ENCODE measurements around the gene ERN1.
A peak's percentile ranks its signal among the peaks of the same experiment; 100 is the strongest.
"Not testable (repeated sequence)": the region's sequence is repeated elsewhere in the genome, so short reads cannot be mapped to it uniquely, and the experiment has no call there.

The ERN1 gene

DNA sequence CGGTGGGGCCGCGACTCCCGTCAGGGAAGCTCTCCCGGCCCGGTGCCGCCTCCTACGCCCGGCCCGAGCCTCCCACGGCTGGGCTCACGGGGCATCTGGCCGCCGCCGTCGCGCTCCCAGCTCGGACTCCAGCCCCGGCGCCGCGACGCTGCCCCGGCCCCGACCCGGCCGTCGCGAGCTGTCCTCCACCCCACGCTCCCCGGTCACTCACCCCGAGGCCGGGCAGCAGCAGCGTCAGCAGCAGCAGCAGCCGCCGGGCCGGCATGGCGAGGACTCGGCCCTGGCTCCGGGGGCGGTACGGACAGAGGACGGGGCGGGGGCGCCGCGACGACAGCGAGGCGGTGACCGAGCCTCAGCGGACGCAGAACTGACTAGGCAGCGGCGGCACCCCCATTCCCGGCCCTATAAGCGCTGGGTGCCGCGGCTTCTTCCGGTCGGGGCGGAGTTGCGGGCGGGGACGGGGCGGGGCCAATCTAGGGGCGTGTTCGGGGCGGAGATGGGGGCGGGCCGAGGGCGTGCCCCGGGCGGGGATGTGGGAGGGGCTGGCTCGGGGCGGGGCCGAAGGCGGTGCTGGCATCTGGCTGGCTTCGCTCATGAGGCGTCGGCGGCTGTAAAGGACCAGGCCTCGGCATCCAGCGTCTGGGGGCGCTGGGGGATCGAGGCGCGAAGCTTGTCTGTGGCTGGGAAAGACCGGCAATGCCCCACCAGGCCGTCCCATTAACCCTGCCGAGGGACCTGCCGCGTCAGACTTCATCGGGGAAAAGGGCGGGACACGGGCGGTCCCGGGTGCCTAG, at the start of gene ERN1:
Gene ERN1 (minus strand): TSS at position 380 of the 794 bp plus-strand sequence. CDS start 115 bp downstream, at position 265.
- DNase-seq = peak; percentile 85

DNA sequence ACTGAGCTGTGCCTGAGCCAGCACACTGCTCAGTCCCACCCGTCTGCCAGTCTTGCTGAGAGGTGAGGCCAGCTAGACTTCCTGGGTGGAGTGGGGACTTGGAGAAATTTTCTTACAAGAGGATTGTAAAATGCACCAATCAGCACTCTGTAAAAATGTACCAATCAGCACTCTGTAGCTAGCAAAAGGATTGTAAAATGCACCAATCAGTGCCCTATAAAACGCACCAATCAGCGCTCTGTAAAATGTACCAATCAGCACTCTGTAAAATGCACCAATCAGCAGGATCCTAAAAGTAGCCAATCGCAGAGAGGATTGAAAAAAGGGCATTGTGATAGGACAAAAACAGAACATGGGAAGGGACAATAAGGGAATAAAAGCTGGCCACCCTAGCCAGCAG, 49.1 kb upstream of the ERN1 start:
- not testable (repeated sequence) for DNase-seq

GRCh38 chr17:64178011-64178825, 48.3 kb upstream of the ERN1 start:
- DNase-seq = no peak

- no peak for DNase-seq
These were observed 47.5 kb upstream of the ERN1 start for GRCh38 chr17:64177311-64178010.

- DNase-seq = no peak
These were observed 46.6 kb upstream of the ERN1 start for GRCh38 chr17:64176556-64176955.

- DNase-seq = no peak
These were observed 44.9 kb upstream of the ERN1 start for GRCh38 chr17:64174686-64175456.

DNA sequence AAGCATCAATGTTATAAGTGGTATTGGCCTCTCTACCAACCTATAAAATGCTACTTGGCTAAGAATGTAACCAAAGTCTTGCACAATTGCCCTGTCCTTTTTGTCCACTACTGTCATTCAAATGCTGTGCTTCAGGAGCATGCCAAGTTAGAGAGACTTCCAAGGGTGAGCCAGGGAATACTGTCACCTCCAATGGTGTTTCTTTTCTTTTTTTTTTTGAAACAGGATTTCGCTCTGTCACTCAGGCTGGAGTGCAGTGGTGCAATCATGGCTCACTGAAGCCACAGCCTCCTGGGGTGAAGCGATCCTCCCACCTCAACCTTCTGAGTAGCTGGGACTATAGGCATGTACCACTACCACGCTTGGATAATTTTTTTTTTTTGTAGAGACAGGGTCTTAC, 43.7 kb upstream of the ERN1 start:
- no peak for DNase-seq

DNA sequence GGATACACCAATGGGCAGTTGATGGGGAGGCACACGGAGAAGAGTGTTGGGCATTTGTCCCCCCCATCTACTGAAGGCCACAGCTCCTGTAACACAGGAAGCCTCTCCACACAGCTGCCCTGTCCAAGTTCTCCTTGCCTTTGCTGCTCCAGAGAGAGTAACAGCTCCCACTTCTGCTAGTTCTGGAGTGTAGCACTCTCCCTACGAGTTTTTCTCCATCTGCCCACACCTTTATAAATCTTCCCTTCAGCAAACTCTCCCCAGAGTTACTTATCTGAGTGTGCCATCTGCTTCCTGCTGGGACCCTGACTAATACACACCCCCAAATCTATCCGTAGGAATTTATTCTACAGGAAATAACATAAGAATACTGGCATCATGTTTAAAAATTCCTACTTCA, 42.6 kb upstream of the ERN1 start:
- DNase-seq = no peak

- no peak for DNase-seq
These were observed 41.1 kb upstream of the ERN1 start for GRCh38 chr17:64171041-64171440.

GRCh38 chr17:64170286-64170685, 40.3 kb upstream of the ERN1 start:
- no peak for DNase-seq

GRCh38 chr17:64167666-64168065, 37.7 kb upstream of the ERN1 start:
- DNase-seq = not testable (repeated sequence)

DNA sequence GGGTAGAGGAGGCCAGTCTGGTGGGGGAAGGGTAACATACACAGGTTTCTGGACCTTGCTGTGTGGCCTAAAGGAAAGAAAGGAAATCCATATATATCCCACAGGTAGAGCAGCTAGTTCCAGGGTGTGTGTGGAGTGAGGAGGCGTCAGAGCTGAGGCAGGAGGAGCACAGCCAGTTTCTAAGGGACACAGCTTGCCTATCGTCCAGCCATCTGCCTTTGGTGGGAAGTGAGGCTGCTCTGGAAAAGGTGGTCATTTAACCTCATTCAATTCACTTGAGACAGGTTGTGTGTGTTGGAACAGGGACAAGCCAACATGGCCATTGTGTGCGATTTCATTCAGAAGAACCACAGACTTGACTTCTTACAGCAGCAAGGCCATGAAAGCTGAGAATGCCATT, 36.9 kb upstream of the ERN1 start:
- no peak for DNase-seq

GRCh38 chr17:64165347-64165746, 35.4 kb upstream of the ERN1 start:
- no peak for DNase-seq

- no peak for DNase-seq
These were observed 34.8 kb upstream of the ERN1 start for GRCh38 chr17:64164596-64165285.

DNA sequence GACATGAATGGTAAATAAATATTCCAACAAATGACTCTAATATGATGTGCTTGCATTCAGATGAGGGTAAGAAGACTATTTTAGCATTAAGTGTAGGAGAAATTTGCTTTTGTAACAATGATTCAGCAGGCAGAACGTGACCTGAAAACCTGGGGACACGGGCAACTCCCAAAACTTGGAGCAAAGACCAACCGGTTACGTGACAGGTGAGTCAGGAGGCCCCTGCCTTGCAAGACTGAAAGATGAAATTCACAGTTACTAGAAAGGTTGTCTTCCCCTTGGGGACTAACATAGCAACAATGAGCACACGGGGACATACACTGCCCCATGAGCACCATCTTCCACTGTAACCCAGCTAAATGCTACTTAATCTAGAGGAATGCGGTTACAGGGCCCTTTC, 33.5 kb upstream of the ERN1 start:
- no peak for DNase-seq

DNA sequence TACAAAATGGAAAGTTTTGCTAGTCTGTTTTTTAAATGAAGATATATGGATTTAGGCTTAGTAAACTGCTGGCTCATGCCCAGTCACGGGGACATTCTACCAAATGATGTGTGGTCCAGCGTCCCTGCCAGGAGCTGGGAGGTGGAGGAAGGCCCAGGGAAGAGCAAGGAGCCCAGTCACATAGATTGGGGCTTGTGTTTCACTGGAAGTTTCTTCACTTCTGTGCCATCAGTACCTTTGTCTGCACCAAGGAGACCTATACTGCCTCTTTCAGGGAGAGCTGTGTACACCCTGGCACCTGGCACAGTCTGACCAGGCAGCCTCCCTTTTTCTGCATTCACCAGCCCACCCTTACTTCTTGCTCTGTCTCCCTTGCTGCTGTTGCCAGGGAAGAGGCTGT, 32.6 kb upstream of the ERN1 start:
- no peak for DNase-seq

DNA sequence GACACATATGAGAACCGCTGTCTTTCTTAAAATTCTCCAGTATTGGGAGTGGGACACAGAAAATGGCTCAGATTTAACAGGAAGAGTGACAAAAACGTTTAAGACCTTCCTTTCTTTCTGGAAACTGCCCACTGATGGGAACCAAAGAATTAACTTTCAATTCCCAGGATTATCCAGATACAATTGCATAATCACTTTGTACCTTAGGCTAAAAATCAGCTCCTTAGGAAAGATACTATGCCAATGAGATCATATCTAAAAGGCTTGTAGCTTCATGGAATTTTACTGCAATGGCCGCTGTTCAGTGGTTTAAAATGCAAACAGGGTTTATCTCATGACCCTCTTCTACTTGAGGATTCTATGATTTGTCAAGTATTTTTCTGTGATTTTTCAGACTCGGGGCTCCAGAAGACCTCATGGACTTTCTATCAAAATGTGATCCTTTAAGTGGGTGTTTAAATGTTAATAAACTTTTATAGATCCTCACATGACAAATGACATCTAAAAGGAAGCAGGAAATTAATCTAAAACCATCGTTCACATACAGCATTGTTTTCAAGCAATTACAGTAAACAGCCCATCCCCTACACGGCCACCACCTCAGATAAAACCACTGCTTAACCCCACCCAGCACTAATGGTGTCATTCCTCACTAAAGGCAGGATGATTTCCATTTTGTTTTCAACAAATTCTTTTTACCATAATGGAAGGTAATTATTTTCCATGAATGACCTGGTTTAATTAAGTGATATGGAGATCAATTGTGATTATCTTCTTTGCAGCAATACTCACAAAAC, 31.6 kb upstream of the ERN1 start:
- DNase-seq = no peak

DNA sequence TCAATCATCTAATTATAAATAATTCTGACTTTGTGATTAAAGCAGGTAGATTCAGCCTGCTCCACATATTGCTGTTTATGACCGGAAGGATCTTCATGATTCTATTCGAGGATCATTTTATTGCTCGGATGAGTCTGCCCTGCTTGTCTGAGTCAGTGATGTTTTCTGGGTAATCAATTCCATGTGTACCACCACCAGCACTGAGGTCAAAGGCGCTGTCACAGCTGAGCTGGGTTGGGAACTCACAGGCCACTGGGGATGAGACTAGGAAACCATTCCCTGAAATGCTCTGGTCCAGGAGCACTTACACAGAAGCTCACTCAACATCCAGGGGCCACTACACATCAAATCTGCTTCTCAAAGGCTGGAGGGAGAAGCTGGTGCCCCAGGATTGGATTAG, 30.4 kb upstream of the ERN1 start:
- no peak for DNase-seq

DNA sequence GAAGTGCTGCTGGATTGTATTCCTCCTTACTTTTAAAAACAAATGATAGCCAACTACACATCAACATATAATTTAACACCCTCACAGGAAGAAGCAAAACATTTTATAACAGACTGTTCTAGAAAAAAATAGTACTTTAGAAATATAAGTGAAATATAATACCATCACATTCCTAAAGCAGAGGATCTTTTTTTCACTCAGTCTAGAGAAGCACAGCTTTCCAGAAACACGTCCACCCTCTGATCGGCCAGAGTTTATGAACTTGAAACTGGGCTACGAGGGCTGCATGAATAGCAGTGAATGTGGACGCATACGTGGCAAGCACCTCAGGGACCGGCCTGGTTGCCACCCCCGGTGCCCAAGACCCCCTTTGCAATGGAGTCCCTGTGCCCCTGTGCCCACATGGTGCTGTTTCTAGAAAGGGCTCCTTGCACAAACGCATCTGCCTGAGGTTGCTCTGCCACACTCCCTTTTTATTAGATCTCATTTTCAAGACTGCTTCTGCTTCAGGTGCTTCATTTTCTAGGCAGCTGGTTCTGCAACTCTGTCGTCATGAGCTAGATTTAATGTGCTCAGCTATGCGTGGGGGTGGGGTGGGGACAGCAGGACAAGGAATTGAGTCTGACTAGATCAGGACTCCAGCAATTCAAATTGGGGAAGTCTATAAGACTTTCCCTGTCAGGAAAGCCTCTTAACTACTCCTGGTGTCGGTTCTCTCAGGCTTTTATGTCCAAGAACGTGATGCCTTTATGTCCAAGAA, 29.1 kb upstream of the ERN1 start:
- no peak for DNase-seq

DNA sequence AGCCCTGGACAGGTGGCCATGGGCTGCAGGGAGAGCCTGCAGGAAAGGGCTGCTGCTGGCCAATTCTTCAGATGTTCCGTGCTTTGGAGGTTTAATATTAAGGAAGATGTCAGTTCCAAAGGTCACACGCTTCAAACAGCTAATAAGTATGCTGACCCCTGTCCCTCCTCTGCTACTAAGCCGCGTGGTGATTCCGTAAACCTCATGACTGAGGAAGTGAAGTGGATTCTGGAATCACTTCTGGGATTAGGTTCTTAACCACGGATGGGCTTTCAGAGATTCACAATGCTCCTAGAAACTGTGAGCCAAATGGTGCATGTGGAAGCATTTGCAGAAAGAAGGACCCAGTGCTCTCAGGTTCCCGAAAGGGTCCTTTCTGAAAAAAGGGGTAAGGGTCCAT, 28.5 kb upstream of the ERN1 start:
- no peak for DNase-seq
